Measurements from ENCODE around the gene ARHGAP31.

Gene ARHGAP31

GRCh38 chr3:119453822-119454221, 159.6 kb downstream of the ARHGAP31 start:
- no peak for DNase-seq

GRCh38 chr3:119456469-119456868, 162.3 kb downstream of the ARHGAP31 start:
- DNase-seq: no peak

GRCh38 chr3:119457246-119457645, 163.1 kb downstream of the ARHGAP31 start:
- no peak for DNase-seq

- DNase-seq: peak; percentile 87
Observed at GRCh38 chr3:119463171-119464169, 169.3 kb downstream of the ARHGAP31 start, which contains the start of gene TMEM39A. Gene TMEM39A (minus strand): TSS chr3:119463615. CDS start chr3:119462074, 1,541 bp downstream.

- no peak for DNase-seq
Observed at GRCh38 chr3:119468041-119468440, 173.9 kb downstream of the ARHGAP31 start.

GRCh38 chr3:119469418-119470189, 175.4 kb downstream of the ARHGAP31 start:
- DNase-seq: no peak
